Measurements from ENCODE around the gene PNPLA7.

DNA sequence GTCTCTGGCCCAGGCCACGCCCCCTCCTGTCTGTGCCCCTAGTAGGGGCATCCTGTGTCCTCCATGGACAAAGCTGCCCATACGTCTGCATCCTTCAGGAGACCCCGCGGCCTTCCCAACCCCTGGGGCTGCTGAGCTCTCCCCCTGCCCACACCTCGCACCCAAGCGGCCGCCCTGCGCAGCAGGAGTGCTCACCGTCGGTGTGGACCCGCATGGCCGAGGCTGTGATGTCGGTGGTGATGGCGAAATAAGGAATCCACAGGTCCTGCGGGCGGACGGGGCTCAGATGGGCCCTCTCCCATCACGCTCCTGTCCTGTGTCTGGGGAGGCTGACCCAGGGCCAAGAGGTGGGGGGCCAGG lies 86.3 kb downstream of the PNPLA7 start:
- TF ChIP-seq EZH2 (IDR thresholded peaks at IDR 0.05) (no peak), POLR2AphosphoS5 (IDR thresholded peaks at IDR 0.05; ENCODE audit: borderline replicate concordance, low read depth, low read length) (no peak), FOXP2 (optimal IDR thresholded peaks at IDR 0.05; ENCODE audit: control extremely low read depth, extremely low read length, insufficient read depth) (no peak)

All from SK-N-MC (cell line).